ENCODE results near the gene KRT16.
"Not testable (repeated sequence)": the region's sequence is repeated elsewhere in the genome, so short reads cannot be mapped to it uniquely, and the experiment has no call there.

The KRT16 gene

GRCh38 chr17:41619036-41619926 is 6.7 kb upstream of the KRT16 start:
- no peak overlapping the region for H3K4me3 ChIP-seq (ENCODE audit: low read depth, low read length)
- DNase-seq (ENCODE audit: low read depth), result no peak

GRCh38 chr17:41618341-41619035 is 5.9 kb upstream of the KRT16 start:
- no peak for DNase-seq (ENCODE audit: low read depth)
- H3K4me3 ChIP-seq (ENCODE audit: low read depth, low read length), result no peak overlapping the region

GRCh38 chr17:41617698-41618097 is 5.1 kb upstream of the KRT16 start:
- no peak overlapping the region for H3K4me3 ChIP-seq (ENCODE audit: low read depth, low read length)
- DNase-seq (ENCODE audit: low read depth), result no peak

GRCh38 chr17:41617136-41617535 is 4.6 kb upstream of the KRT16 start:
- H3K4me3 ChIP-seq (ENCODE audit: low read depth, low read length), result no peak overlapping the region
- no peak for DNase-seq (ENCODE audit: low read depth)

GRCh38 chr17:41616486-41616885 is 3.9 kb upstream of the KRT16 start:
- not testable (repeated sequence) for DNase-seq (ENCODE audit: low read depth); H3K4me3 ChIP-seq (ENCODE audit: low read depth, low read length)

- H3K4me3 ChIP-seq (ENCODE audit: low read depth, low read length), result no peak overlapping the region
- DNase-seq (ENCODE audit: low read depth), result no peak
Measured at GRCh38 chr17:41615454-41615853, 2.9 kb upstream of the KRT16 start.

- not testable (repeated sequence) for H3K4me3 ChIP-seq (ENCODE audit: low read depth, low read length); DNase-seq (ENCODE audit: low read depth)
Measured at GRCh38 chr17:41614767-41615166, 2.2 kb upstream of the KRT16 start.

- no peak for DNase-seq (ENCODE audit: low read depth)
- no peak overlapping the region for H3K4me3 ChIP-seq (ENCODE audit: low read depth, low read length)
Measured at GRCh38 chr17:41614098-41614497, 1.5 kb upstream of the KRT16 start.

- H3K4me3 ChIP-seq (ENCODE audit: low read depth, low read length), result no peak overlapping the region
- DNase-seq (ENCODE audit: low read depth), result no peak
Measured at GRCh38 chr17:41613277-41614082, 913 bp upstream of the KRT16 start.

GRCh38 chr17:41610965-41611640 is 1.5 kb downstream of the KRT16 start:
- H3K4me3 ChIP-seq (ENCODE audit: low read depth, low read length), result no peak overlapping the region
- no peak for DNase-seq (ENCODE audit: low read depth)

GRCh38 chr17:41610061-41610517 is 2.5 kb downstream of the KRT16 start:
- DNase-seq (ENCODE audit: low read depth), result not testable (repeated sequence)

GRCh38 chr17:41606930-41607329 is 5.6 kb downstream of the KRT16 start:
- not testable (repeated sequence) for H3K4me3 ChIP-seq (ENCODE audit: low read depth, low read length); DNase-seq (ENCODE audit: low read depth)

More at GRCh38 chr17:41610061-41610517, 2.5 kb downstream of the KRT16 start:
- not testable (repeated sequence) for H3K4me3 ChIP-seq (ENCODE audit: low read depth, low read length)

- DNase-seq (ENCODE audit: low read depth), result no peak
- no peak overlapping the region for H3K4me3 ChIP-seq (ENCODE audit: low read depth, low read length)
Measured at GRCh38 chr17:41602524-41602923, 10.0 kb downstream of the KRT16 start.

- DNase-seq (ENCODE audit: low read depth), result no peak
- H3K4me3 ChIP-seq (ENCODE audit: low read depth, low read length), result no peak overlapping the region
Measured at GRCh38 chr17:41600318-41600717, 12.2 kb downstream of the KRT16 start.

GRCh38 chr17:41599680-41600079 is 12.9 kb downstream of the KRT16 start:
- no peak overlapping the region for H3K4me3 ChIP-seq (ENCODE audit: low read depth, low read length)
- DNase-seq (ENCODE audit: low read depth), result no peak

- no peak overlapping the region for H3K4me3 ChIP-seq (ENCODE audit: low read depth, low read length)
Measured at GRCh38 chr17:41595585-41595984, 17.0 kb downstream of the KRT16 start.

GRCh38 chr17:41594363-41594915 is 18.1 kb downstream of the KRT16 start:
- no peak for DNase-seq (ENCODE audit: low read depth)
- H3K4me3 ChIP-seq (ENCODE audit: low read depth, low read length), result no peak overlapping the region

More at GRCh38 chr17:41595585-41595984, 17.0 kb downstream of the KRT16 start:
- no peak for DNase-seq (ENCODE audit: low read depth)

GRCh38 chr17:41593306-41593981 is 19.1 kb downstream of the KRT16 start:
- DNase-seq (ENCODE audit: low read depth), result no peak
- no peak overlapping the region for H3K4me3 ChIP-seq (ENCODE audit: low read depth, low read length)

Measured in skeletal muscle cell (primary cell).